Adrenal gland (tissue), 12 donors: ENCODE measurements around the gene CASP9. TPM values are rescaled to one million over a fixed set of nuclear protein-coding genes. Genes with fewer than 3 reads are reported as not detected.

Source experiments
- DNase-seq, 7 donors: peaks; one replicate each; pipeline ENCODE4 v3.0.0-alpha.2; 2019 to 2020
- H3K27ac ChIP-seq, 5 donors: fragments of 200-600 bp; sonication (generic) in 4 of 5; 1 replicate in 3 of 5; 2 replicates in 2 of 5; pipeline versions ENCODE4 v1.5.1 to v1.8.0; 2016 to 2020; ENCODE audit warnings: mild to moderate bottlenecking in 1 of 5
- H3K27me3 ChIP-seq: fragments of 200-600 bp; 2 replicates; pipeline ENCODE4 v1.8.0; 2021
- H3K36me3 ChIP-seq, 2 donors: fragments of 200-600 bp; replicated peaks in 1 of 2; 1 replicate in 1 of 2; 2 replicates in 1 of 2; pipeline versions ENCODE4 v1.5.1 to v1.8.0; 2018 to 2022
- H3K4me1 ChIP-seq, 2 donors: fragments of 200-600 bp; replicated peaks in 1 of 2; 1 replicate in 1 of 2; 2 replicates in 1 of 2; pipeline versions ENCODE4 v1.5.1 to v1.8.0; 2018 to 2021
- H3K4me3 ChIP-seq, 4 donors: fragments of 200-600 bp; sonication (generic) in 3 of 4; one replicate each; pipeline ENCODE4 v1.5.1; 2016 to 2018
- H3K9me3 ChIP-seq, 3 donors: fragments of 200-600 bp; sonication (generic) in 1 of 3; replicated peaks in 1 of 3; 1 replicate in 2 of 3; 2 replicates in 1 of 3; pipeline versions ENCODE4 v1.5.1 to v1.8.0; 2016 to 2021
- CTCF ChIP-seq, 6 experiments: fragments of 450-650 bp in 4 of 6; fragments of 200-600 bp in 2 of 6; sonication (generic) in 1 of 6; IDR thresholded peaks; 1 replicate in 5 of 6; 2 replicates in 1 of 6; pipeline versions ENCODE4 v1.5.1 to v1.8.0; 2016 to 2021; ENCODE audit warnings: antibody characterized with exemption in 6 of 6, mild to moderate bottlenecking in 2 of 6, moderate library complexity in 1 of 6
- POLR2A ChIP-seq, 2 donors: fragments of 450-650 bp; IDR thresholded peaks; one replicate each; pipeline ENCODE4 v1.6.1; 2017; ENCODE audit warnings: antibody characterized with exemption in 2 of 2, mild to moderate bottlenecking in 2 of 2, moderate library complexity in 1 of 2
- WGBS, 4 donors: extraction: QIAGEN DNeasy Blood & Tissue Kit in 2 of 4; methylation state at CpG; one replicate each; pipeline versions ENCODE4 v1.1.5 to v1.1.7; 2013 to 2017; 5-methylcytosine and 5-hydroxymethylcytosine counted together
- intact Hi-C, 2 donors: fragments of 100-400 bp; cut with DNase I; formaldehyde crosslinking; loops; one replicate each; pipeline versions ENCODE4 v1.14.1 to v1.15.0; 2022 to 2023
- polyA plus RNA-seq, 3 donors: library from polyadenylated mRNA; stranded (reverse); fragments of 200-250 nt in 2 of 3; fragments of 350-450 nt in 1 of 3; fragmentation: Illumina TruSeq in 1 of 3; extraction: RNeasy Lipid Tissue Mini Kit (QIAGEN cat#74804) in 1 of 3; gene quantifications; one replicate each; pipeline ENCODE4 v1.2.3, GENCODE V29; 2013 to 2014
- small RNA-seq, 2 donors: library from RNA; depleted of rRNA; stranded (forward); fragments of <200 nt; gene quantifications; one replicate each; pipeline ENCODE3, GENCODE V24; 2016
- total RNA-seq, 9 donors: library from RNA; depleted of rRNA in 4 of 9; stranded (reverse); fragments of >200 nt in 4 of 9; fragments of 120-200 nt in 1 of 9; fragmentation: NEBNext Ultra II Directional in 1 of 9; extraction: Animal tissue kit (Norgen Biotek cat#: 25700) in 1 of 9; gene quantifications; one replicate each; pipeline versions ENCODE4 v1.1.0 to v1.2.4, GENCODE V29; 2013 to 2023
- donor health status: healthy with polysubstance abuse.
- donor health status: Bipolar disorder and iron deficiency.
- donor health status: DM: yes; HTN: yes; CAD: no.
- donor health status: DM: no; HTN: no; CAD: no.
- donor health status: DM: no; HTN: no; CAD: no.
- donor health status: DM: yes; HTN: yes; CAD: no.

The CASP9 gene
- total and polyA plus RNA-seq, 12 donors = 16.1 to 132 (median 28.3) TPM

GRCh38 chr1:15443281-15443680, 80.7 kb downstream of the CASP9 start:
- H3K9me3 ChIP-seq = no peaks in the 10 kb centered on the region
- WGBS, 4 donors = 75 to 95% (median 84%) methylated on average over 5 of the region's 5 CpGs
- DNase-seq = no peak
- no peak overlapping the region for H3K27ac ChIP-seq
- TF ChIP-seq POLR2A (IDR thresholded peaks at IDR 0.05) = no peak
- no peak for TF ChIP-seq CTCF (IDR thresholded peaks at IDR 0.05)
- intact Hi-C loops = no loop called here
- no peak overlapping the region for H3K4me3 ChIP-seq
- no peaks in the 10 kb centered on the region for H3K4me1 ChIP-seq
- no peaks in the 10 kb centered on the region for H3K27me3 ChIP-seq
- no peaks in the 10 kb centered on the region for H3K36me3 ChIP-seq

- 84 to 92% (median 90%) methylated on average over 5 of the region's 5 CpGs for WGBS, 4 donors
- intact Hi-C loops = no loop called here
- TF ChIP-seq CTCF (IDR thresholded peaks at IDR 0.05) (no peak), POLR2A (IDR thresholded peaks at IDR 0.05) (no peak)
- Histone ChIP-seq H3K9me3 (no peaks in the 10 kb centered on the region), H3K27ac (no peak overlapping the region), H3K36me3 (no peaks in the 10 kb centered on the region), H3K27me3 (no peaks in the 10 kb centered on the region), H3K4me3 (no peak overlapping the region), H3K4me1 (no peaks in the 10 kb centered on the region)
- DNase-seq = no peak
These were observed 81.3 kb downstream of the CASP9 start for GRCh38 chr1:15442759-15443158.

GRCh38 chr1:15442119-15442518, 81.9 kb downstream of the CASP9 start:
- Histone ChIP-seq H3K4me1 (no peaks in the 10 kb centered on the region), H3K9me3 (no peaks in the 10 kb centered on the region), H3K36me3 (no peaks in the 10 kb centered on the region), H3K4me3 (no peak overlapping the region), H3K27ac (no peak overlapping the region), H3K27me3 (no peaks in the 10 kb centered on the region)
- TF ChIP-seq POLR2A (IDR thresholded peaks at IDR 0.05) (no peak), CTCF (IDR thresholded peaks at IDR 0.05) (no peak)
- no peak for DNase-seq
- intact Hi-C loops = no loop called here
- WGBS, 4 donors = 88 to 100% (median 90%) methylated on average over 5 to 8 of the region's 8 CpGs

Small RNAs within 50 kb of the gene (small RNA-seq; reads per million reads assigned to genes)
- gene SCARNA21B = 0 to 0.12 reads per million in 2 donors

Other genes with a start within 250 kb of the CASP9 start
- 100 to 1,000 TPM in 2 of 9 donors, 10 to 100 TPM in 7; 67.2 to 113 (median 85.6) TPM for gene EFHD2, start 114.3 kb downstream of the CASP9 start, total RNA-seq
- 100 to 1,000 TPM in 2 of 3 donors, 10 to 100 TPM in 1; 47.4 to 119 (median 111) TPM for gene EFHD2, start 114.3 kb downstream of the CASP9 start, polyA plus RNA-seq
- gene CTRC, start 85.8 kb downstream of the CASP9 start, total RNA-seq = 1 to 10 TPM in 2 of 9 donors, under 1 TPM in 2, not detected in 5; 0.22 to 3.5 (median 1.8) TPM
- gene CTRC, start 85.8 kb downstream of the CASP9 start, polyA plus RNA-seq = 1 to 10 TPM in 1 of 3 donors, under 1 TPM in 1, not detected in 1; 0.56 to 1.3 TPM
- gene CELA2A, start 67.5 kb downstream of the CASP9 start, total RNA-seq = 10 to 100 TPM in 5 of 9 donors, 1 to 10 TPM in 3, under 1 TPM in 1; 0.97 to 45.4 (median 11.0) TPM
- 10 to 100 TPM in 1 of 3 donors, 1 to 10 TPM in 2; 1.2 to 16.4 (median 3.9) TPM for gene CELA2A, start 67.5 kb downstream of the CASP9 start, polyA plus RNA-seq
- gene CELA2B, start 48.1 kb downstream of the CASP9 start, total RNA-seq = 10 to 100 TPM in 4 of 9 donors, 1 to 10 TPM in 3, not detected in 2; 1.7 to 28.1 (median 10.1) TPM
- gene CELA2B, start 48.1 kb downstream of the CASP9 start, polyA plus RNA-seq = 1 to 10 TPM in 2 of 3 donors, not detected in 1; 6.0 to 6.8 TPM
- gene DNAJC16, start 2.6 kb upstream of the CASP9 start, total RNA-seq = 10 to 100 TPM; 12.2 to 34.0 (median 21.4) TPM
- 10 to 100 TPM in 1 of 3 donors, 1 to 10 TPM in 2; 4.8 to 13.6 (median 8.0) TPM for gene DNAJC16, start 2.6 kb upstream of the CASP9 start, polyA plus RNA-seq
- 10 to 100 TPM in 1 of 9 donors, 1 to 10 TPM in 7, under 1 TPM in 1; 0.37 to 15.0 (median 1.7) TPM for gene AGMAT, start 60.8 kb upstream of the CASP9 start, total RNA-seq
- 1 to 10 TPM in 1 of 3 donors, under 1 TPM in 2; 0.16 to 5.6 (median 0.30) TPM for gene AGMAT, start 60.8 kb upstream of the CASP9 start, polyA plus RNA-seq
- 10 to 100 TPM; 12.1 to 46.3 (median 30.2) TPM for gene DDI2, start 93.2 kb upstream of the CASP9 start, total RNA-seq
- 10 to 100 TPM in 2 of 3 donors, 1 to 10 TPM in 1; 5.3 to 19.1 (median 12.7) TPM for gene DDI2, start 93.2 kb upstream of the CASP9 start, polyA plus RNA-seq
- gene PLEKHM2, start 160.1 kb upstream of the CASP9 start, total RNA-seq = 10 to 100 TPM; 25.8 to 92.9 (median 71.1) TPM
- 100 to 1,000 TPM in 1 of 3 donors, 10 to 100 TPM in 2; 42.8 to 103 (median 63.7) TPM for gene PLEKHM2, start 160.1 kb upstream of the CASP9 start, polyA plus RNA-seq
- gene SLC25A34, start 212.0 kb upstream of the CASP9 start, total RNA-seq = 10 to 100 TPM in 2 of 9 donors, 1 to 10 TPM in 6, under 1 TPM in 1; 0.44 to 12.3 (median 5.5) TPM
- gene SLC25A34, start 212.0 kb upstream of the CASP9 start, polyA plus RNA-seq = 10 to 100 TPM in 1 of 3 donors, 1 to 10 TPM in 2; 4.7 to 11.1 (median 6.0) TPM
- under 1 TPM in 1 of 9 donors, not detected in 8; 0.14 TPM for gene TMEM82, start 218.3 kb upstream of the CASP9 start, total RNA-seq
- not detected for gene TMEM82, start 218.3 kb upstream of the CASP9 start, polyA plus RNA-seq
- gene FBLIM1, start 234.6 kb upstream of the CASP9 start, total RNA-seq = 100 to 1,000 TPM in 1 of 9 donors, 10 to 100 TPM in 7, 1 to 10 TPM in 1; 4.0 to 103 (median 48.3) TPM
- 10 to 100 TPM; 16.0 to 50.1 (median 40.5) TPM for gene FBLIM1, start 234.6 kb upstream of the CASP9 start, polyA plus RNA-seq